ENCODE results near the gene CECR2. TPM values are rescaled to one million over a fixed set of nuclear protein-coding genes. Genes with fewer than 3 reads are reported as not detected.
A peak's percentile ranks its signal among the peaks of the same experiment; 100 is the strongest.

Gene CECR2
- total and polyA plus RNA-seq, 2 of the 8 experiments (the other 6 are each of a cell fraction or from before 2014, with no cell fraction given) = 18.3 to 123 TPM

- TF ChIP-seq RBBP5 (IDR thresholded peaks at IDR 0.05; ENCODE audit: borderline replicate concordance, low read depth, low read length) (peak; percentile 87), FOSL1 (IDR thresholded peaks at IDR 0.05; ENCODE audit: insufficient read depth, low read depth, low read length) (no peak), MAX (IDR thresholded peaks at IDR 0.05) (0 out of 2 replicates have a peak, but pooled peaks have one; percentile 22), CBX8 (IDR thresholded peaks at IDR 0.05; ENCODE audit: borderline replicate concordance, low read depth, low read length) (no peak), YY1 (IDR thresholded peaks at IDR 0.05; ENCODE audit: low read depth, low read length) (0 out of 2 replicates have a peak, but pooled peaks have one; percentile 48), SP1 (IDR thresholded peaks at IDR 0.05; ENCODE audit: low read depth, low read length) (peak; percentile 12; the same call in 1 of the 2 replicates), EP300 (IDR thresholded peaks at IDR 0.05; ENCODE audit: borderline replicate concordance in 1 of 2, low read depth in 2 of 2, low read length in 2 of 2) (peak in 1 of 2 experiments; percentile 20; a peak in 1 of 3 replicates), POLR2AphosphoS5 (IDR thresholded peaks at IDR 0.05; ENCODE audit: low read depth, low read length) (peak; percentile 72; the same call in 1 of the 2 replicates), SIX5 (IDR thresholded peaks at IDR 0.05; ENCODE audit: low read depth, low read length) (no peak), TCF12 (IDR thresholded peaks at IDR 0.05; ENCODE audit: low read depth, low read length) (peak; percentile 5; the same call in 1 of the 2 replicates), SIN3A (conservative IDR thresholded peaks at IDR 0.05 in 1 of 2, IDR thresholded peaks at IDR 0.05 in 1 of 2; ENCODE audit: low read depth in 1 of 2, low read length in 2 of 2) (no peak), CEBPB (IDR thresholded peaks at IDR 0.05; ENCODE audit: low read depth, low read length) (peak; percentile 80), KDM1A (IDR thresholded peaks at IDR 0.05; ENCODE audit: borderline replicate concordance, low read length) (0 out of 2 replicates have a peak, but pooled peaks have one; percentile 26), HDAC2 (IDR thresholded peaks at IDR 0.05; ENCODE audit: borderline replicate concordance in 1 of 2, low read depth in 2 of 2, low read length in 2 of 2) (0 out of 4 replicates have a peak, but pooled peaks of 1 of the 2 experiments have one; percentile 34), RAD21 (IDR thresholded peaks at IDR 0.05 in 1 of 2, conservative IDR thresholded peaks at IDR 0.05 in 1 of 2; ENCODE audit: low read depth in 2 of 2, low read length in 2 of 2) (peak; percentile 19 to 28; a peak in 3 of 4 replicates), ASH2L (IDR thresholded peaks at IDR 0.05; ENCODE audit: low read length) (peak; percentile 97), SIRT6 (IDR thresholded peaks at IDR 0.05; ENCODE audit: low read length) (no peak), JUND (IDR thresholded peaks at IDR 0.05; ENCODE audit: low read length) (no peak), KDM4A (IDR thresholded peaks at IDR 0.05; ENCODE audit: low read depth, low read length, severe bottlenecking) (no peak)
- TF ChIP-seq, protein P1, sequence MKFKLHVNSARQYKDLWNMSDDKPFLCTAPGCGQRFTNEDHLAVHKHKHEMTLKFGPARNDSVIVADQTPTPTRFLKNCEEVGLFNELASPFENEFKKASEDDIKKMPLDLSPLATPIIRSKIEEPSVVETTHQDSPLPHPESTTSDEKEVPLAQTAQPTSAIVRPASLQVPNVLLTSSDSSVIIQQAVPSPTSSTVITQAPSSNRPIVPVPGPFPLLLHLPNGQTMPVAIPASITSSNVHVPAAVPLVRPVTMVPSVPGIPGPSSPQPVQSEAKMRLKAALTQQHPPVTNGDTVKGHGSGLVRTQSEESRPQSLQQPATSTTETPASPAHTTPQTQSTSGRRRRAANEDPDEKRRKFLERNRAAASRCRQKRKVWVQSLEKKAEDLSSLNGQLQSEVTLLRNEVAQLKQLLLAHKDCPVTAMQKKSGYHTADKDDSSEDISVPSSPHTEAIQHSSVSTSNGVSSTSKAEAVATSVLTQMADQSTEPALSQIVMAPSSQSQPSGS (IDR thresholded peaks at IDR 0.05; ENCODE audit: low read length) = no peak
These were observed 193.9 kb downstream of the CECR2 start, which contains the start of gene SLC25A18 (continued) for GRCh38 chr22:17562906-17563870.
